ENCODE data around the gene SLC1A1.
A peak's percentile ranks its signal among the peaks of the same experiment; 100 is the strongest.

Gene SLC1A1

GRCh38 chr9:4579001-4579400, 88.7 kb downstream of the SLC1A1 start:
- Mint-ChIP-seq H3K9me3 (no peaks in the 10 kb centered on the region), H3K27me3 (peaks cover 0 to 9% of the 10 kb centered on the region in 2 donors), H3K27ac (no peak overlapping the region), H3K36me3 (ENCODE audit: insufficient read depth) (no peaks in the 10 kb centered on the region), H3K4me1 (ENCODE audit: low read depth in 2 of 2) (peaks cover 3 to 10% of the 10 kb centered on the region in 2 donors), H3K4me3 (no peak overlapping the region)
- DNase-seq (no peak), ATAC-seq (replicated peaks) (no peak)

DNA sequence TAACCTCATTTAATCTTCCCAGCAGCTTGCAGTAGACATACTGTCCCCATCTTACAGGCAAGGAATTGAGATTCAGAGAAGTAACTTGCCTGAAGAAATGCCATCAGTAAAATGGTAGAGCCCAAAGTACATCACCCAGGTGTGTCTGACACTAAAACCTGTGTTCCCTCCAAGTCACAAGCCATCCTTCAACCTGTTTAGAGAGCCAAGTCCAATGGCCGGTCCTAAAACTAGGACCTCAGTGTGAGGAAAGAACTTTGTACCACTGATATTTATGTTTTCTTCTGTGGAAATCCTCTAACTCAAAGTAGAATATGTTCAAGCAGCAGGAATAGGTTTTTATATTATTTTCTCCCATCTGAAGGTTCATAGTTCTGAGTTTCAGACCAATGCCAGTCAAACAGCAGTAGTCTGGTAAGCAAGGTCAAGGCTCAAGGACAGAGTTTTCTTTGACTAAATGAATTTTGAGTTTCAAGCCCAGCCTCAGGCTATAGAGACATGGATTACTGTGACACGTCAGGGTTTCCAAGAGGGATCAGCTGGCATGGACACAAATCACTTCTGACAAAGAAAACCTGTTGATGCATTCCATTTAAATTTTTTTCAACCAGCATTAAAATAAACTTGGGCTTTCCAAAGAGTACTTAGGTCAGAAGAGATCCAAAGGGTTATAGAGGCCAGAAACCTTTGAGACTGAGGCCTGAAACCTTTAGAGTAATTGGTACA, 90.9 kb downstream of the SLC1A1 start:
- Mint-ChIP-seq H3K27me3 (peaks cover 0 to 9% of the 10 kb centered on the region in 2 donors), H3K4me1 (ENCODE audit: low read depth in 2 of 2) (peaks cover 0 to 3% of the 10 kb centered on the region in 2 donors), H3K27ac (no peak overlapping the region), H3K36me3 (ENCODE audit: insufficient read depth) (no peaks in the 10 kb centered on the region), H3K4me3 (no peak overlapping the region), H3K9me3 (no peaks in the 10 kb centered on the region)
- no peak for ATAC-seq (replicated peaks)
- no peak for DNase-seq

- Mint-ChIP-seq H3K27ac (no peak overlapping the region), H3K27me3 (peaks cover 0 to 4% of the 10 kb centered on the region in 2 donors)
These were observed 91.7 kb downstream of the SLC1A1 start for GRCh38 chr9:4581861-4582565.

GRCh38 chr9:4583001-4583400, 92.7 kb downstream of the SLC1A1 start:
- Mint-ChIP-seq H3K27me3 (no peaks in the 10 kb centered on the region), H3K4me1 (ENCODE audit: low read depth in 2 of 2) (peaks cover 0 to 3% of the 10 kb centered on the region in 2 donors), H3K4me3 (no peak overlapping the region), H3K27ac (peak overlapping the region in 1 of 2 donors; percentile 35), H3K9me3 (no peaks in the 10 kb centered on the region), H3K36me3 (ENCODE audit: insufficient read depth) (no peaks in the 10 kb centered on the region)
- no peak for DNase-seq
- ATAC-seq (replicated peaks): no peak

More at GRCh38 chr9:4581861-4582565, 91.7 kb downstream of the SLC1A1 start:
- no peaks in the 10 kb centered on the region for H3K9me3 Mint-ChIP-seq
- DNase-seq: no peak
- peaks cover 0 to 3% of the 10 kb centered on the region in 2 donors for H3K4me1 Mint-ChIP-seq (ENCODE audit: low read depth in 2 of 2)
- H3K36me3 Mint-ChIP-seq (ENCODE audit: insufficient read depth): no peaks in the 10 kb centered on the region
- ATAC-seq (replicated peaks): no peak
- H3K4me3 Mint-ChIP-seq: no peak overlapping the region

DNA sequence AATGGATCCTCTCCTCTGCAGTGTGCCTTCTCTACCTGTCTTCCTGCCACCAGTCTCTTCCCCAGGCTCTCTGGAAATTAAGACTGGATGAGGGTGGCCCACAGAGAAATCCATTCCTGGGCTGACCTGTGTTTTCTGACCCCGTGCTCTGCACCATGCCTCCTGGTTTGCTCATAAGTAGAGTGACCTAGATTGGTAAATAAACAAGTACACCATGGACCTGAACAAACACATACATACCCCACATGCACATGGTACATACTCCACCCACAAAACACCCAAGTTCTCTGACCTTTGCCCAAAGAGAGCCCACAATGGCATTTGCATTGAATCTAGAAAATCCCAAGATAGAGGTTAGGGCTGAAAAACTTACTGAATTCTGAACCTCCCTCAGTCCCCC, 94.4 kb downstream of the SLC1A1 start:
- Mint-ChIP-seq H3K4me1 (ENCODE audit: low read depth in 2 of 2) (peaks cover 0 to 3% of the 10 kb centered on the region in 2 donors), H3K9me3 (no peaks in the 10 kb centered on the region), H3K4me3 (no peak overlapping the region)

GRCh38 chr9:4585135-4585534, 94.9 kb downstream of the SLC1A1 start:
- H3K4me3 Mint-ChIP-seq: no peak overlapping the region
- no peak overlapping the region for H3K27ac Mint-ChIP-seq
- H3K36me3 Mint-ChIP-seq (ENCODE audit: insufficient read depth): no peaks in the 10 kb centered on the region
- H3K9me3 Mint-ChIP-seq: no peaks in the 10 kb centered on the region
- H3K27me3 Mint-ChIP-seq: no peaks in the 10 kb centered on the region
- ATAC-seq (replicated peaks): no peak
- DNase-seq: no peak
- peaks cover 0 to 3% of the 10 kb centered on the region in 2 donors for H3K4me1 Mint-ChIP-seq (ENCODE audit: low read depth in 2 of 2)

More for the DNA sequence above, 94.4 kb downstream of the SLC1A1 start:
- H3K36me3 Mint-ChIP-seq (ENCODE audit: insufficient read depth): no peaks in the 10 kb centered on the region
- ATAC-seq (replicated peaks) (no peak), DNase-seq (no peak)
- no peaks in the 10 kb centered on the region for H3K27me3 Mint-ChIP-seq
- H3K27ac Mint-ChIP-seq: no peak overlapping the region

GRCh38 chr9:4588721-4589120, 98.5 kb downstream of the SLC1A1 start:
- ATAC-seq (replicated peaks) (no peak), DNase-seq (no peak)
- no peaks in the 10 kb centered on the region for H3K9me3 Mint-ChIP-seq
- no peak overlapping the region for H3K27ac Mint-ChIP-seq
- H3K36me3 Mint-ChIP-seq (ENCODE audit: insufficient read depth): no peaks in the 10 kb centered on the region
- no peaks in the 10 kb centered on the region for H3K27me3 Mint-ChIP-seq
- no peak overlapping the region for H3K4me3 Mint-ChIP-seq
- peaks cover 0 to 3% of the 10 kb centered on the region in 2 donors for H3K4me1 Mint-ChIP-seq (ENCODE audit: low read depth in 2 of 2)

DNA sequence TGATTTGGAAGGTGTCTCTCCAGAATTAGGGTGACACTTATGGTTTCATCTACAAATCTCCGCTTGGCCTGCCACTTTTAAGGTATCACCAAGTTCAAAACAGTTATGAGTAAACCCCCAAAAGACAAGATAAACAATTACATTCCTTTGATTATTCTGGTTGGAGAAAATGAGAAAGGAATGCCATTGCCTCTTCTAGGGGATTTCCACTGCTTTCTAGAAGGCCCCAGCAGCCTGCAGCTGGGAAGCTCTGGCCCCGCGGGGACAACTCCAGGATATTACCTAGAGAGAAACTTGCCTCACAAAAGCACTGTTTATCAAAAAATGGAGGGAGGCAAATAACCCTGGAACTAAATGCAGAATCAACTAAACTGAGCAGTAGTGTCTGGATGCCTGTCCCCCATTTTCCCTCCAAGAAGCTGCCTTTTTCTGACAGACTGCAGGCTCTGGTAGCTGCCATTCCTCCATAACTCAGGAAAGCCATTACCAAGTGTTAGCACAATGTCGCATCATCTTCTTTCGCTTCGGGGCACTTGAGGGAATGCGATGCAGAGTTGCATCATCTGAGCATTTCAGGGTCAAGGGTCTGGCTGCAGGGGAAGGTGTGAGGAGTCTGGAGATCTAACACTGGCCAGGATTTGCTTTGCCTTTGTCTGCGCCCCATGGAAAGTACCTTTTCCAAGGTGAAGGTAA, 100.3 kb downstream of the SLC1A1 start:
- Mint-ChIP-seq H3K4me3 (no peak overlapping the region), H3K27ac (no peak overlapping the region), H3K4me1 (ENCODE audit: low read depth in 2 of 2) (peaks cover 6 to 9% of the 10 kb centered on the region in 2 donors), H3K9me3 (no peaks in the 10 kb centered on the region), H3K36me3 (ENCODE audit: insufficient read depth) (no peaks in the 10 kb centered on the region), H3K27me3 (no peaks in the 10 kb centered on the region)
- ATAC-seq (replicated peaks) (no peak), DNase-seq (no peak)

- Mint-ChIP-seq H3K4me1 (ENCODE audit: low read depth in 2 of 2) (peaks cover 9 to 14% of the 10 kb centered on the region in 2 donors), H3K36me3 (ENCODE audit: insufficient read depth) (no peaks in the 10 kb centered on the region), H3K9me3 (no peaks in the 10 kb centered on the region), H3K27me3 (no peaks in the 10 kb centered on the region), H3K4me3 (no peak overlapping the region), H3K27ac (no peak overlapping the region)
- no peak for DNase-seq
- ATAC-seq (replicated peaks): no peak
These were observed 100.8 kb downstream of the SLC1A1 start for GRCh38 chr9:4591123-4591500.

DNA sequence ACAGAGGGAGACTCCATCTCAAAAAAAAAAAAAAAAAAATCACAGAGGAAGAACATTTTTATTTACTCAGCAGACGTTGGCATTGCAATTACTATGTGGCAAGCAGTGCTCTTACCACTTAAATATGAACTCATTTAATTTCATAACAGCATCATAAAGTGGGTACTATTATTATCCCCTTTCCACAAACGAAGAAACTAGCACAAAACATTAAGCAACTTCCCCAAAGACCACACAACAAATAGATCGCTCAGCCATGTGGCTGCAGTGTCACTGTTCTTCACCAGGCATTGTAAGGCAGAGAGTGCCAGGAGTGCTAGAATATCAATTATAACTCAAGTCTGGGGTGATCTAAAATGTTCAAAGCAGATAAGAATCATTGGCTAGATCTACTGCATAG, 102.0 kb downstream of the SLC1A1 start:
- no peak for ATAC-seq (replicated peaks)
- no peak overlapping the region for H3K27ac Mint-ChIP-seq
- DNase-seq: no peak
- H3K4me1 Mint-ChIP-seq (ENCODE audit: low read depth in 2 of 2): peaks cover 18 to 23% of the 10 kb centered on the region in 2 donors
- no peaks in the 10 kb centered on the region for H3K36me3 Mint-ChIP-seq (ENCODE audit: insufficient read depth)
- H3K4me3 Mint-ChIP-seq: no peak overlapping the region
- H3K27me3 Mint-ChIP-seq: no peaks in the 10 kb centered on the region
- no peaks in the 10 kb centered on the region for H3K9me3 Mint-ChIP-seq

GRCh38 chr9:4592886-4593285, 102.6 kb downstream of the SLC1A1 start:
- Mint-ChIP-seq H3K27ac (no peak overlapping the region), H3K36me3 (ENCODE audit: insufficient read depth) (no peaks in the 10 kb centered on the region), H3K4me3 (no peak overlapping the region), H3K9me3 (no peaks in the 10 kb centered on the region), H3K27me3 (no peaks in the 10 kb centered on the region), H3K4me1 (ENCODE audit: low read depth in 2 of 2) (peaks cover 20 to 26% of the 10 kb centered on the region in 2 donors)
- DNase-seq (no peak), ATAC-seq (replicated peaks) (no peak)

- Mint-ChIP-seq H3K27ac (peak overlapping the region in 1 of 2 donors; percentile 87), H3K27me3 (no peaks in the 10 kb centered on the region), H3K9me3 (no peaks in the 10 kb centered on the region), H3K4me3 (no peak overlapping the region), H3K4me1 (ENCODE audit: low read depth in 2 of 2) (peaks cover 20 to 26% of the 10 kb centered on the region in 2 donors), H3K36me3 (ENCODE audit: insufficient read depth) (no peaks in the 10 kb centered on the region)
- DNase-seq (no peak), ATAC-seq (replicated peaks) (no peak)
These were observed 104.3 kb downstream of the SLC1A1 start for GRCh38 chr9:4594545-4594944.

- DNase-seq (no peak), ATAC-seq (replicated peaks) (peak; percentile 12)
- H3K4me1 Mint-ChIP-seq (ENCODE audit: low read depth in 2 of 2): peaks cover 23 to 28% of the 10 kb centered on the region in 2 donors
- no peaks in the 10 kb centered on the region for H3K36me3 Mint-ChIP-seq (ENCODE audit: insufficient read depth)
- H3K27me3 Mint-ChIP-seq: no peaks in the 10 kb centered on the region
- H3K27ac Mint-ChIP-seq: peak overlapping the region; percentile 30 to 87
- H3K4me3 Mint-ChIP-seq: peak overlapping the region in 1 of 2 donors; percentile 7
- peaks cover 0 to 2% of the 10 kb centered on the region in 2 donors for H3K9me3 Mint-ChIP-seq
These were observed 104.7 kb downstream of the SLC1A1 start for GRCh38 chr9:4594994-4595393.
